HG03439 (cell line): ENCODE results near the gene DNAJC5G.
"Not testable (repeated sequence)": the region's sequence is repeated elsewhere in the genome, so short reads cannot be mapped to it uniquely, and the experiment has no call there.

Source experiments
- ATAC-seq: cut with Tn5 transposase; IDR thresholded peaks from one replicate; pipeline ENCODE4 v1.9.1; 2021; ENCODE audit warnings: mild to moderate bottlenecking, moderate library complexity; ENCODE audit not compliant: unreplicated experiment

Gene DNAJC5G

DNA sequence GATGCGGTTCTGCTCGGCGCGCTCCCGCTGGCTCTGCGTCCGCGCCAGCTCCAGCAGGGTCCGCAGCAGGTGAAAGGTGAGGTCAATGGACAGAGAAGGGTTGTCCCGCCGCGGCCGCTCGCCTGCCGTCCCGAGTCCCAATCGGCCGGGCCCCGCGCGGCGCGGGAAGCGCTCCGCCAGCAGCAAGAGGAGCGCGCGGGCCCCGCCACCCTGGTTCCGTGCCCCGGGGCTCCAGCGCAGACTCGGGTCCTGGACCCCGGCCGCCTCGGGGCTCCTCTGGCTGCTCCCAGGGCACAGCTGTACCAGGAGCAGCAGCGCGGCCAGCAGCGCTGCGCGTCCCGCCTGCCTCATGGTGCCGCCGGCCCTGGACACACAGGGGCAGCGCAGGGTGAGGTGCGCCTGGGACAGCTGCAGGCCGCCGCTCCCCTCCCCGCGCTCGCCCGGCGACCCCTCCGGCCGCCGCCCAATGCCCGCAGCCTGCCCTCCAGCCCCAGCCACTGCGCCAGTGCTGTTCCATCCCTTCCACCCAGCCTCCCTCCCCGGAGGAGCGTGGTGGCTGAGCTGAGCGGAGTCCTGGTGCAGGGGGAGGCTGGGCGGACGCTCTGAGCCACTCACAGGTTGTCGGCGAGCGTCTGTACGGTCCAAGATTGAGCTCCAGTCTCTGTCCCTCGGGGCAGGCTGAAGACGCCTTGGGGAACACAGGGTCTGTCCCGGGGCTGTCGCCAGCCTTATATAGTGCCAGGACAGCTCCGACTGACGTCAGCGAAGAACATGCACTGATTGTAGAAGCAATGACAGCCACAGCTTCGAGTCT lies 32.5 kb downstream of the DNAJC5G start:
- ATAC-seq = no peak

DNA sequence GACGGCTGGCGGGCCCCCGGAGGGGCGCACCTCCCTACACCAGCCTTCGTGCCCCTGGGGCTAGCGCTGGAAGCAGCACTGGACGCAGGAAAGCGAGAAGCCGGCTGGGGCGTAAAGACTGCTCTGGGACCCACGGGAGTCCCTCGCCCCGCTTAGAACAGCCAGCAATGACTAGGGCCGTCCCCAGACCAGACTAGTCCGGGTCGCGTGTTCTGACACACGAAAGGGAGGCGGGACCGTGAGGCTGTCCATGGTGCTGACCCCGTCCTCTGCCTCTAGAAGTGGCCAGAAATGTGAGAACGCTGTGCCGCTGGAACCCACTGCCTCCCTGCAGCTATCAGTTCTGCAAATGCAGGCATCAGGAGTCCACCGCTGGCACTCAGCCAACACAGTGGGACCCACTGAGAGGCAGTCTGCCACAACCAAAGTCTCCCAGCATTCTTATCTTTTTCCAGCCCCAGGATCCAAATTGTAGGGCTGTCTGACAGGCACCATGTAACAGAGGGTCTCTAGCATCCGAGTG lies 33.2 kb downstream of the DNAJC5G start, which contains the start of gene UCN:
Gene UCN (minus strand): TSS at position 87 of the 523 bp plus-strand sequence. CDS start 550 bp downstream, outside the sequence.
- no peak for ATAC-seq

DNA sequence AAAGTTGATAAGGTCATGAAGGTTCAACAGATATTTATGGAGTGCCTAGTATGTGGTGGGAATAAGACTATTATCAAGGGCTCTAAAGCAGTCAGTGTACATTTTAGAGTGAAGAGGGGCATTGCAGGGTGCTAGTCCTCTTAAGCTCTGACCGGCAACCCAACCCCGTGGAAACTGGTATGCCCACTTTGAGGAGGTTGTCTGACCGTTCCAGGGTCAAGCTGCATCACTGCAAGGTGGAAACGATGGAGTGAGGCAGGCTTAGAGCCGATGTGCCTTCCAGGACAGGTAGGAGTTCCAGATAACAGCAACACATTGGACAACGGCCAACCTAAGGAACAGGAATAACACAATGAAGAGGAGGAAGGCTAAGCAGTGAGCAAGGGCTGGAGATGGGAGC lies 34.4 kb downstream of the DNAJC5G start:
- ATAC-seq = no peak

DNA sequence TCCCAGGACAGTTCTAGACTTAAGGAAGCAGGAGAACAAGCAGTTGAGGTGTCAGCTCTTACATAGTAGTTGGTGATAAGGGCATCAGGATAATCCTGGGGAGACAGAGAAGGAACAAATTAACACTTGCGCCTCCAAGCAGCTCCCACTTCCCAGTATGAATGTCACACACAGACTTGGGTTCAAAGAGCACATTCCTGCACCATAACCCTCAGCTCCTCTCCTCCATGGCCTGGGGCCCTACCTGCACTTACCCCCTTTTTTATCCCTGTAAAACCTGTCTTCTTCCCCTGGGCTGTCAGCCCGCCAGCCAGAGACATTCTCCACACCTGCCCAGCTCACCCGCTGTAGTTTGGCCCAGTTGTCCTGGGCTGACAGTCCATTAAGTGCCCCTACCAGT lies 36.9 kb downstream of the DNAJC5G start:
- no peak for ATAC-seq

DNA sequence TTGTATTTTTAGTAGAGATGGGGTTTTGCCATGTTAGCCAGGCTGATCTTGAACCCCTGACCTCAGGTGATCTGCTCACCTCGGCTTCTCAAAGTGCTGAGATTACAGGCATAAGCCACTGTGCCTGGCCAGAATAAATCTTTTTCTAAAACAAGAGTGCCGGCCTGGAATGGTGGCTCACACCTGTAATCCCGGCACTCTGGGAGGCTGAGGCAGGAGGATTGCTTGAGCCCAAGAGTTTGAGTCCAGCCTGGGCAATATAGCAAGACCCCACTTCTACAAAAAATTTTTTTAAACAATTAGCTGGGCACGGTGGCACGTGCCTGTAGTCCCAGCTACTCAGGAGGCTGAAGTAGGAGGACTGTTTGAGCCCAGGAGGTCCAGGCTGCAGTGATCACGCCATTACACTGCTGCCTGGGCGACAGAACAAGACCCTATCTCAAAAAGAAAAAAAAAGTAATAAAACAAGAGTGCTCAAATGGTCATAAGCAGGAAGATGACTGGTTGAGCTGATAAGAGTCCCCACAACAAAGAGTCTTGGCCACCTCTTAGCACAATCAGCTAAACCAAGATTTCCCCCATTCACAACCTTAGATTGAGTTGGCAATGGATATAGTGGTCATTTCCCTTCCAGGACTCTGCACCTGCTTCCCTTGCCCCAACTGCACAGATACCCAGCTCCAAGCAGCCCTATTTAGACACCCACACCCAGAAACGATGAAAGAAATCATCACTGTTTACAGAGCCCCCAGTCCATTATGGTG lies 38.8 kb downstream of the DNAJC5G start:
- no peak for ATAC-seq

DNA sequence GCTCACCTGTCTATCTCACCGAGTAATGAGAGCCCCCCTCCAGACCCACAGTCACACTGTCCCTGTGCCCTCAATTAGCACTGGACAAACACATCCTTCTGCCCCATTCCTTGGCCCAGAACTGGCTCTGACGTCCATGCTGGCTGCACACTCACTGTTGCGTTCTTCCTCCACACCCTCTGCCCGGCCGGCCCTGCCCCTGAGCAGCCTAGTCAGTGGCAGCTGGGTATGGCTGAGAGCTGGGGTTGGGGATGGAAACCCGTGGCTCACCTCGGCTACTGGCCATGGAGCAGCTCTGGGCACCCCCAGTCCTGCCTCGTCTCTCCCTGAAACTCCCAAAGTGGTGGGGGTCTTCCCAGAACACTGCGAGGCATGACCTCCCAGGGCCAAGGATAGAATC lies 39.5 kb downstream of the DNAJC5G start:
- ATAC-seq = no peak

DNA sequence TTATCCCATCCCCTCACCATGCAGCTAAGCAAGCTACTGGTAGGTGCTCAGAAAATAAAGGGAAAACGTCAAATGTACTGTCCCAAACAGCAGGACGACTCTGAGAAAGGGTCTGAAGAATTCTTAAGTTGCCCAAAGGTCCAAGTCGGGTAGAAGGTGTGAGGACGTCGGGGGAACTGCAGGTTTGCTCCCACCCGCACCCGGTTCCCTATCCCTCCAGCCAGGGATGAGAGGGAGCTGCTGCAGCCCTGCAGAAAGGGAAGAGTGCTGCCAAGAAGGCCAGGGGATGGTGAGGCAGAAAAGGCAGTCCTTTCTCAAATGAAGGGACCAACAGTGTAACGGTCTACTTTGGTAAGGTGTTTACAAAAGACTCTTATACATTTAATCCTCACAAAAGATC lies 39.9 kb downstream of the DNAJC5G start:
- no peak for ATAC-seq

DNA sequence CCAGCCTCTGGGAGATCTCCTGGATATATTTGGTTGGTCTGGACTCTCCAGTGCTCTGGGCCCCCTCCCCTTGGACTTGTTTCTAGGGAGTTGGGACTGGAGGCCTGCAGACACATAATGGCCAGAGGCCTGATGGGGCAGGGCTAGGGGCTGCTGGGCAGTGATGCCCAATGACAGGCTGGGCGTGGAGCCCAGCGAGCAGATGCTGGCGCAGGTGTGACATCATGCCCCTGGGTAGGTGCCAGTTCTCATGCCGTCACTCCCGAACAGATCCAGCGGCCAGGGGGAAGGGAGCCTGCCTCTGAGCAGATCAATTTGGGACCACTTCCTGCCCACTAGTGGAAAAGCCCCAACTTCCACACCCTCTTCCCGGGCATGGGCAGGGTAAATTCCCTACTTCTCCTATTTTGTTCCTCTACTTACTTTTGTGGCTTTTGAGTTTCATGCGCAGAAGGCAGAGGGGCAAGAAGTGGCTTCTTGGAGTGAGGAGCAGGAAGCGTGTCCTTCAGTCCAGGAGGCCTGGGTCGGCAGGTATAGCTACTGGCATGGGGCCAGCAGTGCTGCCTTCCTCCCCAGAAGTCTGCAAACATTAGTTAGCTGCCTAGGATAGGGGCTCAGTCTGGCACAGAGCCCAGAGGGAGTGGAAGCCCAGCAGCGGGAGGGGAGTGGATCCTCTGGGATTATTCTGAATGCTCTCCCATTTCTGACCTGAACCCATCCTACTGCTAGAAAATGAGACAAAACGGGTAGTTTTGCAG lies 41.6 kb downstream of the DNAJC5G start:
- no peak for ATAC-seq

DNA sequence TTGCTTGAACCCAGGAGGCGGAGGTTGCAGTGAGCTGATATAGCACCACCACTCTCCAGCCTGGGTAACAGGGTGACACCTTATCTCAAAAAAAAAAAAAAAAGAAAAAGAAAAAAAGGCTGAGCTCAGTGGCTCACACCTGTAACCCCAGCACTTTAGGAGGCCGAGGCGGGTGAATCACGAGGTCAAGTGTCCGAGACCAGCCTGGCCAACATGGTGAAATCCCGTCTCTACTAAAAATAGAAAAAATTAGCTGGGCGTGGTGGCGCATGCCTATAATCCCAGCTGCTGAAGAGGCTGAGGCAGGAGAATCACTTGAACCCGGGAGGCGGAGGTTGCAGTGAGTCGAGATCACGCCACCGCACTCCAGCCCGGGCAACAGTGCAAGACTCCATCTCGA lies 44.6 kb downstream of the DNAJC5G start:
- not testable (repeated sequence) for ATAC-seq

DNA sequence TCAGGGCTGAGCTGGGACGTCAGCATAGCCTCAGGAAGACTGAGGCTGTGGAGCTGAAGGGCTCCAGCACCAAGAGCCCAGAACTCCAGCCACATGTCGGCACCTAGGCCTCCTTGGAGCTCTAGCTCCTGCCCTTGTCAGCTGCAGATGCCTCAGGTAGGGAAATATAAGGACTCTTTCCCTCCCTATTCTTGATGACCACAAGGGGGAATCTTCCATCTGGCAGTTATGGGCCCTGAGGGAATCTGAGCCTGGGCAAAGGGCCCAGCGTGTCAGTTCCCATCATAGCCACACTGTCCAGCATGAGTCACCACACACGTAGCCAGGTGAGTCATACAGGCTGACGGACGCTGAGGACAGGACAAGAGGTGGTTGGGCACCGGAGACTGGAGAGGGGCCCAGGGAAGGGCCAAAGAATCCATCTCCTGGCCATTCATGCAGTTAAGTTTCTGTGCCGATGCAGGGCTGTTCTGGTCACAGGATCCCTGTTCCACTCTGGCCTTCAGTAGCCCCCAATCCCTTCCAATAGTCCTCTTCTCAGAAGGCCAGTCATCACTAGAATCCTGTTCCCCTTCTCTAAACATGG lies 45.8 kb downstream of the DNAJC5G start:
- ATAC-seq = no peak

DNA sequence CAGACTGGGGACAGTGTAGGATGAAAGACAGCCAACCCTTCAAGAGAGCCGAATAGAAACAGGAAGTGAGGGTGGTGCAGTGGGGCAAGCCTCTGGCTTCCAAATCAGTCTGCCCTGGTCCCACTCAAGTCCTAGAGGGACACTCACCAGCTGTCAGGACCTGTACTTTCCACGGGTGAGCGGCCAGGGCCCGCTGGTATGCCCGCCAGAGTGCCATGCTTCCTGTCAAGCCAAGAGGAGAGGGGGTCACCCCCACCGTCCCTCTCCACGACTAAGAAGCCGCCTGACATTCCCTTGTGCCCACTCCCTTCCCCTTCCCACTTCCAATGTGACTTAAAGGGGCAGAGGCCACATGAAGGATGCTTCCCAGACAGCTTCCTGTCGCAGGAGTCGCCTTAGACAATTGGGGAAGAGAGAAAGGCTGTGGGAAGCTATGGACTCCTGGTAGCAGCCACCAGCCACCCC lies 47.1 kb downstream of the DNAJC5G start:
- ATAC-seq = no peak

DNA sequence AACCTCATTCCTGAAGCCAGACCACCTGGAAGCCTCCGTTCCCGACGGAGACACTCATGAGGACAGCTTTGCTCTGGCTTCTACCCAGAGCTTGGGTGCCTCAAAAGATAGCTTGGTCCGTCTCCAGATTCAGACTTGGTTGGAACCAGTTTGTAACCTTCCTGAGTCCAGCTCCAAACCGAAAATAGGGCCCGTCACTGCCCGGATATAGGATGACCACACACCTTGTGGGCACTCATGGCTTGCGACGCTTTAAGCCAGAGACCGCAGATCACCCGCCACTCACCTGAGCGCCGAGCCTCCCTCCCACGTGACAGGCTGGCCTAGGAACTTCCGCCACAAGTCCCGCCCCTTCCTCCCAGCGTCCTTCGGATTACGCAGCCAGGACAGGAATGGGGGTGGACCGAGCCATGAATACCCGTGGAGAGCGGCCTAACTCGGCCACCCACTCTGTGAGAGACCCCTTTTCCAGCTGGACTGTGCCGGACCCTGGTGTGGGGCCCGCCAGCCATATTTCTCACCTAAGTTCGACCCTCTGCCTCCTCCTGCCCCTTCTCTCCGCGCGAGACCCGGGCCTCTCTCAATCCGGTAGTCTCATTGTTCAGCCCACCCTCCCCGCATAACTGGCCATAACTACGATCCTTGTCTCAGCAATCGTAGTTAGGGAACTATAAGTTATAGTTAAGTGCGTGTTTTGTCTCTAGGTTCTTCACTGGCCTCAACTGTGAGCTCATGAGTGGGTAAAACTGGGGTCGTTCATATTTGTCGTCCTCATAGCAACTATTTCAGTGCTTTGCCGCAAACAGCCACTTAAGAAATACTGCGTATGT lies 47.7 kb downstream of the DNAJC5G start, which contains the start of gene MPV17:
Gene MPV17 (minus strand): TSS at position 332 of the 830 bp plus-strand sequence. CDS start 580 bp downstream, outside the sequence.
- peak; percentile 89 for ATAC-seq

DNA sequence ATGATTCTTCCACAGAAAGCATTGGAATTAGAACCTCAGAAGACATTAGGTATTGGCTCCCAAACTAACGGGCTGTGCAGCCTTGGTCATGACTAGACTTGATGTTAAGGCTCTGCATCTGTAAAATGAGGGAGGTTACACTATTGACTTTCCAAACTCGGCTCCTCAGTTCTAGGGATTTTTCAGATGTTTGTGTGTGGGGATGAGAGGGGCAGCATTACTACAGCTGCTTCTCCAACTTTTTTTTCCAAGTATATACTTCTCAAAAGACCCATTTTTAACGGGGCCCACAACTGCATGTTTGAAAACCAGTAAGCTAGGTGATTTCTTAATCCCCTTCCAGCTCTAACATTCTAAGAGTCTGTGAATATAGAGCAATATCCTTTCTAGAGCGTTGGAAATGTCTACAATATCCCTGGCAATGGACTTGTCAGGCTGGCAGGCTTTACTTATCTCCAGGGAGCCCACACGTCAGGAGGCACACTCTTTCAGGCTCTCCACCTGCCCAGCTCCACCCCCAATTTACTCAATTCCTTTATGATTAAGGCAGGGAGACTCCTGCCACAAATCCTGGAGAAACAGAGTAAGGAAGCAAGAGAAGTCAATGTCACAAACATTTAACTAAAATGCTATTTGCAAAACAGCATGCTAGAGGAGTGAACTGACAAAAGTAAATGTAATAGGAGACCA lies 48.5 kb downstream of the DNAJC5G start:
- ATAC-seq = no peak

DNA sequence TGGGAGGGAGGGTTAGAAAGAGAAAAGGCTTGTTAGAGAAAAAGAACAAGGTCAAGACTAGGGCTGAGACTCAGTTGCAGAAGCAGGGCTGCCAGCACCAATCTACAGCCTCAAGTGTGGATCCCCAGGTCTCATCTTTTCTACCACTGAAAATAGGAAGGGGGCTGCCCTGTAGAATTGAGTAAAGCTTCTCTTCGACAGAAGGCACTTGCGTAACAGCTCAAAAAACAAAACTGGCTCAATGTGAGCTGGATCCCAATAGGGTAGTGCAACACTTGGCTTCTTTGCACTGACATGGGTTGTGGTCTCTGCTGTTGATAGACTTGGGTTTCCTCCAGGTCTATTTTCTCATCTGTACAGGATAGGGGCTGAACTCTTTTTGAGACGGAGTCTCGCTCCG lies 49.5 kb downstream of the DNAJC5G start:
- no peak for ATAC-seq
